Fibroblast of lung (primary cell): ENCODE data around the gene MT1A. TPM values are rescaled to one million over a fixed set of nuclear protein-coding genes. Genes with fewer than 3 reads are reported as not detected.

Source experiments
- DNase-seq, 2 donors: peaks; one replicate each; pipeline versions ENCODE4 v3.0.0 to v3.0.0-alpha.2; 2010; ENCODE audit warnings: low read depth in 2 of 2
- H2AFZ ChIP-seq: 2 replicates; pipeline ENCODE4 v1.5.1; 2012; ENCODE audit warnings: low read length, control low read depth, inconsistent platforms
- H3K27ac ChIP-seq: 2 replicates; pipeline ENCODE4 v1.5.1; 2011; ENCODE audit warnings: low read length, control low read depth; ENCODE audit not compliant: insufficient read depth
- H3K27me3 ChIP-seq: 2 replicates; pipeline ENCODE4 v1.5.1; 2011; ENCODE audit warnings: mild to moderate bottlenecking, low read length; ENCODE audit not compliant: control insufficient read depth, insufficient read depth
- H3K36me3 ChIP-seq: 2 replicates; pipeline ENCODE4 v1.5.1; 2011; ENCODE audit warnings: low read length; ENCODE audit not compliant: control insufficient read depth, insufficient read depth
- H3K4me1 ChIP-seq: 2 replicates; pipeline ENCODE4 v1.5.1; 2011; ENCODE audit warnings: low read length; ENCODE audit not compliant: control insufficient read depth, insufficient read depth; ENCODE audit errors: extremely low read depth
- H3K4me2 ChIP-seq: 2 replicates; pipeline ENCODE4 v1.5.1; 2011; ENCODE audit warnings: low read length, control low read depth; ENCODE audit not compliant: insufficient read depth; ENCODE audit errors: extremely low read depth
- H3K4me3 ChIP-seq, 4 experiments: fragments of 200-600 bp in 1 of 4; sonication (generic) in 1 of 4; replicated peaks in 1 of 4; 2 replicates each; pipeline ENCODE4 v1.5.1; 2011 to 2016; ENCODE audit warnings: low read length in 4 of 4, low read depth in 3 of 4, mild to moderate bottlenecking in 3 of 4, control low read depth in 2 of 4, inconsistent platforms in 1 of 4, mixed read lengths in 1 of 4; ENCODE audit not compliant: insufficient read depth in 1 of 4; ENCODE audit errors: control extremely low read depth in 1 of 4
- H3K79me2 ChIP-seq: 2 replicates; pipeline ENCODE4 v1.5.1; 2012; ENCODE audit warnings: mild to moderate bottlenecking, low read length, inconsistent platforms; ENCODE audit not compliant: control insufficient read depth, insufficient read depth
- H3K9ac ChIP-seq: 2 replicates; pipeline ENCODE4 v1.5.1; 2011; ENCODE audit warnings: mild to moderate bottlenecking, low read length, control low read depth; ENCODE audit not compliant: insufficient read depth
- H3K9me3 ChIP-seq: 2 replicates; pipeline ENCODE4 v1.5.1; 2012; ENCODE audit warnings: low read depth, low read length; ENCODE audit not compliant: control insufficient read depth, insufficient read depth
- H4K20me1 ChIP-seq: 2 replicates; pipeline ENCODE4 v1.5.1; 2011; ENCODE audit warnings: low read length; ENCODE audit not compliant: control insufficient read depth, insufficient read depth; ENCODE audit errors: extremely low read depth
- EZH2 ChIP-seq: IDR thresholded peaks from 2 replicates; pipeline ENCODE4 v1.5.1; 2012; ENCODE audit warnings: low read length, control low read depth, mild to moderate bottlenecking; ENCODE audit errors: missing control alignments
- polyA plus RNA-seq, 2 donors: library from polyadenylated mRNA; depleted of rRNA in 1 of 2; stranded (reverse) in 1 of 2; unstranded in 1 of 2; fragments of >200 nt; gene quantifications; 2 replicates each; pipeline ENCODE4 v1.2.1, GENCODE V29; 2011 to 2012; ENCODE audit warnings: missing spikeins in 1 of 2
- total RNA-seq: library from RNA; depleted of rRNA; stranded (reverse); fragments of >200 nt; gene quantifications from 2 replicates; pipeline ENCODE4 v1.2.1, GENCODE V29; 2014
- TF ChIP-seq, protein P1 (sequence below), 2 donors: IDR thresholded peaks in 1 of 2; conservative IDR thresholded peaks in 1 of 2; 1 replicate in 1 of 2; 2 replicates in 1 of 2; pipeline ENCODE4 v1.5.1; 2011 to 2012; ENCODE audit warnings: low read length in 2 of 2, control low read depth in 1 of 2, inconsistent platforms in 1 of 2, low read depth in 1 of 2, mild to moderate bottlenecking in 1 of 2

The MT1A gene
- total and polyA plus RNA-seq, 2 donors (not counting 1 experiment from before 2014, with no cell fraction given), result 2.9 to 5.3 TPM

GRCh38 chr16:56613706-56614105 lies 24.8 kb upstream of the MT1A start:
- no peak overlapping the region for H3K9ac ChIP-seq
- TF ChIP-seq, protein P1, sequence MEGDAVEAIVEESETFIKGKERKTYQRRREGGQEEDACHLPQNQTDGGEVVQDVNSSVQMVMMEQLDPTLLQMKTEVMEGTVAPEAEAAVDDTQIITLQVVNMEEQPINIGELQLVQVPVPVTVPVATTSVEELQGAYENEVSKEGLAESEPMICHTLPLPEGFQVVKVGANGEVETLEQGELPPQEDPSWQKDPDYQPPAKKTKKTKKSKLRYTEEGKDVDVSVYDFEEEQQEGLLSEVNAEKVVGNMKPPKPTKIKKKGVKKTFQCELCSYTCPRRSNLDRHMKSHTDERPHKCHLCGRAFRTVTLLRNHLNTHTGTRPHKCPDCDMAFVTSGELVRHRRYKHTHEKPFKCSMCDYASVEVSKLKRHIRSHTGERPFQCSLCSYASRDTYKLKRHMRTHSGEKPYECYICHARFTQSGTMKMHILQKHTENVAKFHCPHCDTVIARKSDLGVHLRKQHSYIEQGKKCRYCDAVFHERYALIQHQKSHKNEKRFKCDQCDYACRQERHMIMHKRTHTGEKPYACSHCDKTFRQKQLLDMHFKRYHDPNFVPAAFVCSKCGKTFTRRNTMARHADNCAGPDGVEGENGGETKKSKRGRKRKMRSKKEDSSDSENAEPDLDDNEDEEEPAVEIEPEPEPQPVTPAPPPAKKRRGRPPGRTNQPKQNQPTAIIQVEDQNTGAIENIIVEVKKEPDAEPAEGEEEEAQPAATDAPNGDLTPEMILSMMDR (conservative IDR thresholded peaks at IDR 0.05 in 1 of 2, IDR thresholded peaks at IDR 0.05 in 1 of 2; ENCODE audit: low read depth in 1 of 2, low read length in 2 of 2), result no peak
- peaks cover 8% of the 10 kb centered on the region for H3K79me2 ChIP-seq
- H4K20me1 ChIP-seq, result no peaks in the 10 kb centered on the region
- H3K36me3 ChIP-seq, result no peaks in the 10 kb centered on the region
- no peaks in the 10 kb centered on the region for H3K27me3 ChIP-seq
- no peak for DNase-seq
- H3K27ac ChIP-seq, result no peak overlapping the region
- H3K4me2 ChIP-seq, result no peak overlapping the region
- H3K4me3 ChIP-seq, result no peak overlapping the region
- H3K4me1 ChIP-seq, result peaks cover 36% of the 10 kb centered on the region
- H2AFZ ChIP-seq, result no peak overlapping the region
- H3K9me3 ChIP-seq, result no peaks in the 10 kb centered on the region

- peak in 1 of 2 donors; percentile 96 for DNase-seq
- H3K4me1 ChIP-seq, result peaks cover 36% of the 10 kb centered on the region
- H3K27me3 ChIP-seq, result no peaks in the 10 kb centered on the region
- H2AFZ ChIP-seq, result no peak overlapping the region
- TF ChIP-seq EZH2, result no peak
- TF ChIP-seq, protein P1 (conservative IDR thresholded peaks at IDR 0.05 in 1 of 2, IDR thresholded peaks at IDR 0.05 in 1 of 2; ENCODE audit: low read depth in 1 of 2, low read length in 2 of 2), result no peak
- H3K9me3 ChIP-seq, result no peaks in the 10 kb centered on the region
- H3K79me2 ChIP-seq, result no peaks in the 10 kb centered on the region
- peak overlapping the region; percentile 59 for H3K27ac ChIP-seq
- no peak overlapping the region for H3K4me2 ChIP-seq
- H3K9ac ChIP-seq, result no peak overlapping the region
- no peak overlapping the region for H3K4me3 ChIP-seq
- H4K20me1 ChIP-seq, result no peaks in the 10 kb centered on the region
- no peaks in the 10 kb centered on the region for H3K36me3 ChIP-seq
These were observed 23.9 kb upstream of the MT1A start for GRCh38 chr16:56614549-56614991.

DNA sequence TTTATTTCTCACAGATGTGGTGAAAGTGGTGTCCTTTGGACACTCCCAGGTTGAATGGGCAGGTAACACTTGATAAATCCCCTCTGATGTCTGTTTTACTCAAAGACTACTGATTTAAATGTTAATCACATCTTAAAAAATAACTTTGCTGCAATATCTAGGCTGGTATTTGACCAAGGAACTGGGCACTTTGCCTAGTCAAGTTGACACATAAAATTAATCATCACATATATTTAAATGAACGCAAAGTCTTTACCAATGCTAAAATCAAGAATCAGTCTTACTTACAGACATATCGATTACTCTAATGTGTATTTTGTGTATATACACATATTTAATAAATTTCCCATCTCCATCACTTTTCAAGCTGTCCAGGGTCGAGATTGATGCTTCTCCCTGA lies 23.1 kb upstream of the MT1A start:
- H2AFZ ChIP-seq, result no peak overlapping the region
- no peak overlapping the region for H3K4me3 ChIP-seq
- H4K20me1 ChIP-seq, result no peaks in the 10 kb centered on the region
- no peak overlapping the region for H3K4me2 ChIP-seq
- H3K27me3 ChIP-seq, result no peaks in the 10 kb centered on the region
- peak; percentile 65 to 66 for DNase-seq
- no peaks in the 10 kb centered on the region for H3K36me3 ChIP-seq
- no peaks in the 10 kb centered on the region for H3K79me2 ChIP-seq
- no peak overlapping the region for H3K9ac ChIP-seq
- no peaks in the 10 kb centered on the region for H3K9me3 ChIP-seq
- no peak overlapping the region for H3K27ac ChIP-seq
- H3K4me1 ChIP-seq, result peaks cover 32% of the 10 kb centered on the region
- TF ChIP-seq EZH2, result no peak
- TF ChIP-seq, protein P1 (conservative IDR thresholded peaks at IDR 0.05 in 1 of 2, IDR thresholded peaks at IDR 0.05 in 1 of 2; ENCODE audit: low read depth in 1 of 2, low read length in 2 of 2), result no peak
